H1 (cell line): ENCODE results near the gene PABPC1L. TPM values are rescaled to one million over a fixed set of nuclear protein-coding genes. Genes with fewer than 3 reads are reported as not detected.

Source experiments
- PHF8 ChIP-seq: fragments of 200-600 bp; sonication (generic); conservative IDR thresholded peaks from 2 replicates; pipeline ENCODE4 v1.7.1; 2012; ENCODE audit warnings: low read depth, mild to moderate bottlenecking, inconsistent platforms, low read length, moderate library complexity
- POLR2A ChIP-seq, 2 experiments: IDR thresholded peaks; 1 replicate in 1 of 2; 2 replicates in 1 of 2; pipeline ENCODE4 v1.6.1; 2011; ENCODE audit warnings: low read depth in 2 of 2, low read length in 2 of 2, mild to moderate bottlenecking in 2 of 2; ENCODE audit errors: control extremely low read depth in 1 of 2
- RXRA ChIP-seq: IDR thresholded peaks from 2 replicates; pipeline ENCODE4 v1.6.1; 2011; ENCODE audit warnings: low read depth, mild to moderate bottlenecking, low read length, moderate library complexity; ENCODE audit not compliant: insufficient read depth
- SP1 ChIP-seq: IDR thresholded peaks from 2 replicates; pipeline ENCODE4 v1.6.1; 2011; ENCODE audit warnings: low read depth, low read length
- YY1 ChIP-seq: IDR thresholded peaks from 2 replicates; pipeline ENCODE4 v1.6.1; 2011; ENCODE audit warnings: low read depth, mild to moderate bottlenecking, low read length
- polyA plus RNA-seq, 7 experiments: library from polyadenylated mRNA; depleted of rRNA in 3 of 7; stranded (reverse) in 5 of 7; unstranded in 2 of 7; fragments of >200 nt in 5 of 7; fragments of 200-250 nt in 2 of 7; gene quantifications; 1 replicate in 5 of 7; 2 replicates in 1 of 7; 4 replicates in 1 of 7; pipeline versions ENCODE4 v1.2.1 to v1.2.3, GENCODE V29; 2011 to 2013; ENCODE audit warnings: missing spikeins in 2 of 7, mixed read lengths in 2 of 7
- total RNA-seq: library from RNA; stranded (reverse); fragmentation: NEBNext Ultra II Directional; extraction: Animal tissue kit (Norgen Biotek cat#: 25700); gene quantifications from 2 replicates; pipeline ENCODE4 v1.2.1, GENCODE V29; 2021
- TF ChIP-seq, protein P1 (sequence below): IDR thresholded peaks from 2 replicates; pipeline ENCODE4 v1.6.1; 2012; ENCODE audit warnings: inconsistent platforms

Gene PABPC1L
- total and polyA plus RNA-seq, 2 of the 8 experiments (the other 6 are each of a cell fraction or from before 2014, with no cell fraction given), result 61.1 to 108 TPM

GRCh38 chr20:44912189-44912588 is 2.3 kb downstream of the PABPC1L start (continued):
- TF ChIP-seq RXRA, result no peak
- TF ChIP-seq, protein P1, sequence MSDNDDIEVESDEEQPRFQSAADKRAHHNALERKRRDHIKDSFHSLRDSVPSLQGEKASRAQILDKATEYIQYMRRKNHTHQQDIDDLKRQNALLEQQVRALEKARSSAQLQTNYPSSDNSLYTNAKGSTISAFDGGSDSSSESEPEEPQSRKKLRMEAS, result no peak
- no peak for TF ChIP-seq YY1
- no peak for TF ChIP-seq PHF8
- TF ChIP-seq POLR2A (IDR thresholded peaks at IDR 0.05; ENCODE audit: control extremely low read depth in 1 of 2, low read depth in 2 of 2, low read length in 2 of 2), result no peak
- no peak for TF ChIP-seq SP1
